A673 (cell line): ENCODE measurements around the gene ARHGEF4. TPM values are rescaled to one million over a fixed set of nuclear protein-coding genes. Genes with fewer than 3 reads are reported as not detected.

Experiments used
- BruUV-seq: library from RNA; stranded (reverse); fragments of 400-500 nt; replicated peaks from 2 replicates; lab custom pipeline; 2021; lab: Mats Ljungman, UMichigan
- CTCF ChIA-PET: fragments of 300-600 bp; sonication (Branson Sonifier 250); formaldehyde crosslinking; loops from one replicate; lab custom pipeline; 2022; ENCODE audit warnings: antibody characterized with exemption; lab: Charles Lee
- POLR2A ChIA-PET: fragments of 300-600 bp; sonication (Branson Sonifier 250); formaldehyde crosslinking; loops from one replicate; lab custom pipeline; 2022; ENCODE audit warnings: antibody characterized with exemption; ENCODE audit not compliant: low non-redundant PET; lab: Charles Lee
- DNase-seq: peaks from one replicate; pipeline ENCODE4 v3.0.0-alpha.2; 2015; ENCODE audit warnings: low spot score
- H3K27ac ChIP-seq: fragments of 200-600 bp; sonication (generic); 2 replicates; pipeline ENCODE4 v1.5.1; 2016; ENCODE audit warnings: mixed run types, low read depth, mild to moderate bottlenecking, mixed read lengths, antibody characterized with exemption, low read length; ENCODE audit not compliant: poor library complexity, severe bottlenecking
- H3K27me3 ChIP-seq: fragments of 200-600 bp; sonication (generic); replicated peaks from 2 replicates; pipeline ENCODE4 v1.6.1; 2017; ENCODE audit warnings: mixed run types, low read depth, mild to moderate bottlenecking, mixed read lengths, antibody characterized with exemption, low read length; ENCODE audit not compliant: insufficient read depth, poor library complexity
- H3K36me3 ChIP-seq: fragments of 200-600 bp; sonication (generic); 2 replicates; pipeline ENCODE4 v1.6.1; 2016; ENCODE audit warnings: mixed run types, mild to moderate bottlenecking, mixed read lengths, antibody characterized with exemption, low read length; ENCODE audit not compliant: insufficient read depth, poor library complexity, severe bottlenecking
- H3K4me1 ChIP-seq: fragments of 200-600 bp; sonication (generic); 2 replicates; pipeline ENCODE4 v1.6.1; 2017; ENCODE audit warnings: mixed run types, mild to moderate bottlenecking, mixed read lengths, antibody characterized with exemption, low read length; ENCODE audit not compliant: insufficient read depth, poor library complexity, severe bottlenecking
- H3K4me3 ChIP-seq: fragments of 200-600 bp; sonication (generic); 2 replicates; pipeline ENCODE4 v1.5.1; 2016; ENCODE audit warnings: low read depth, mixed run types, mild to moderate bottlenecking, mixed read lengths, low read length; ENCODE audit not compliant: poor library complexity, severe bottlenecking
- H3K9me3 ChIP-seq: fragments of 200-600 bp; sonication (generic); 2 replicates; pipeline ENCODE4 v1.6.1; 2016; ENCODE audit warnings: mixed run types, low read depth, mild to moderate bottlenecking, mixed read lengths, antibody characterized with exemption, low read length; ENCODE audit not compliant: poor library complexity, severe bottlenecking
- EZH2 ChIP-seq: fragments of 200-600 bp; sonication (generic); IDR thresholded peaks from 2 replicates; pipeline ENCODE4 v1.6.1; 2017; ENCODE audit warnings: borderline replicate concordance, low read depth, mild to moderate bottlenecking, mixed read lengths, antibody characterized with exemption, low read length; ENCODE audit not compliant: poor library complexity, severe bottlenecking
- intact Hi-C: fragments of 100-400 bp; cut with micrococcal nuclease; formaldehyde crosslinking; loops from one replicate; pipeline ENCODE4 v1.10.0; 2022; ENCODE audit not compliant: unreplicated experiment
- total RNA-seq: library from RNA; stranded (reverse); gene quantifications from 2 replicates; pipeline ENCODE4 v1.2.3, GENCODE V29; 2021
- TF ChIP-seq, protein P1 (sequence below): fragments of 300-800, 200-600 bp; sonication (generic); conservative IDR thresholded peaks from 2 replicates; pipeline ENCODE4 v1.5.1; 2017; ENCODE audit warnings: low read depth, mild to moderate bottlenecking, antibody characterized with exemption, low read length, moderate library complexity, mixed read lengths

ARHGEF4 gene
- total RNA-seq, 1 experiment from 2014 or later = 2.1 TPM

DNA sequence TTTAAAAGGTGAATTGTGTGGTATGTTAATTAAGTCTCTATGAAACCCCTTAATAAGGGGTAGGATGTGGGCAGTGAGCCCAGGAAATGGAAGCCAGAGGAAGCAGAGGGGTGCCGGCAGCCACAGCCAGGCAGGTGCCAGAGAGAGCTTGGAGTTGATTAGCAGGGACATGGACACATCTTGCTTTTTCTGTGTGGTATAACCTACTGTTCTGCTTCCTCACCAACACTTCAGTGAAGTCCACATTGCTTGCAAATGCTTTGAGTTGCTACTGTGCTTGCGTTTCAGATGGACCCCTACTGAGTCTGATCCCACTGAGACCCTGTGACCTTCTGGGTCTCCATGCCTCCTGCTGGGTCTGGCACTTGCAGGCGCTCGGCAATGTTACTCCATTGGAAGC, 30.3 kb upstream of the ARHGEF4 start:
- ChIA-PET POLR2A (no interaction called here), CTCF (no interaction called here)
- intact Hi-C loops = no loop called here
- Histone ChIP-seq H3K4me3 (no peak overlapping the region), H3K36me3 (no peaks in the 10 kb centered on the region), H3K4me1 (peaks cover 4% of the 10 kb centered on the region), H3K27ac (no peak overlapping the region), H3K27me3 (no peaks in the 10 kb centered on the region), H3K9me3 (no peaks in the 10 kb centered on the region)
- TF ChIP-seq EZH2 = no peak
- TF ChIP-seq, protein P1, sequence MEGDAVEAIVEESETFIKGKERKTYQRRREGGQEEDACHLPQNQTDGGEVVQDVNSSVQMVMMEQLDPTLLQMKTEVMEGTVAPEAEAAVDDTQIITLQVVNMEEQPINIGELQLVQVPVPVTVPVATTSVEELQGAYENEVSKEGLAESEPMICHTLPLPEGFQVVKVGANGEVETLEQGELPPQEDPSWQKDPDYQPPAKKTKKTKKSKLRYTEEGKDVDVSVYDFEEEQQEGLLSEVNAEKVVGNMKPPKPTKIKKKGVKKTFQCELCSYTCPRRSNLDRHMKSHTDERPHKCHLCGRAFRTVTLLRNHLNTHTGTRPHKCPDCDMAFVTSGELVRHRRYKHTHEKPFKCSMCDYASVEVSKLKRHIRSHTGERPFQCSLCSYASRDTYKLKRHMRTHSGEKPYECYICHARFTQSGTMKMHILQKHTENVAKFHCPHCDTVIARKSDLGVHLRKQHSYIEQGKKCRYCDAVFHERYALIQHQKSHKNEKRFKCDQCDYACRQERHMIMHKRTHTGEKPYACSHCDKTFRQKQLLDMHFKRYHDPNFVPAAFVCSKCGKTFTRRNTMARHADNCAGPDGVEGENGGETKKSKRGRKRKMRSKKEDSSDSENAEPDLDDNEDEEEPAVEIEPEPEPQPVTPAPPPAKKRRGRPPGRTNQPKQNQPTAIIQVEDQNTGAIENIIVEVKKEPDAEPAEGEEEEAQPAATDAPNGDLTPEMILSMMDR = no peak
- BruUV-seq = no TSS peak
- DNase-seq = no peak

DNA sequence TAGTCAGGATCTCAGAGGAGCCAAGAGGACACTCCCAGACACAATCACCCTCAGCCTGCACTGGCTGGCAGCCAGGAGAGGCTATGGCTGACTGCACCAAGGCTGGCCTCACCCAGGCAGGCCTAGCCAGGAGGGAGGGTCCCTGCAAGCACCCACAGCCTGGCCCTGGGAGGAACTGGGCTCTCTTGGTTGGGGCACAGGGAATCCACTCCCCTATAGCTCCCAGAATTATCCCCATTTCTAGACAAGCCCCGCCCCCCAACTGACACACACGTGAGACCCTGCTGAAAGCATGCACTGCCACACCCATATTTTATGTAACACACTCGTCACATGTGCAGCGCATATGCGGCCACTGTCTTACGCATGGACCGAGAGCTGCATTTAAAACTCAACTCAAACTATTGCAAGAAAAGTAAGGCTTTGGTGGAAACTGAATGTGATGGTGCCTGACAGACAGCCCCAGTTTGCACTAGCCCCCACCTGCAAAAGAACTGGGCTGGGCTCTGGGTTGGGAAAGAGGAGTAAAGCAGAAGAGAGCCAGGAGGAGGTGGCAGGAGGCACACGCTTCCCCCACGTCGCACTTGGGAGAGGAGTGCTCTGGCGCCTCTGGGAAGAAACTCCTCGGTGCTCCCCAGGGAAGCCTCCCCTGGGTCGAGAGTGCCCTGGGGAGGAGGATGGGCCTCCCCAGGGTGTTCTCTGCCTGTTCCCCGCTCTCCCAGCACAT, 28.9 kb upstream of the ARHGEF4 start:
- Histone ChIP-seq H3K9me3 (no peaks in the 10 kb centered on the region), H3K4me3 (no peak overlapping the region), H3K4me1 (peaks cover 4% of the 10 kb centered on the region), H3K27me3 (no peaks in the 10 kb centered on the region), H3K36me3 (no peaks in the 10 kb centered on the region), H3K27ac (no peak overlapping the region)
- no peak for DNase-seq
- ChIA-PET CTCF (no interaction called here), POLR2A (no interaction called here)
- no peak for TF ChIP-seq EZH2
- TF ChIP-seq, protein P1 = no peak
- intact Hi-C loops = no loop called here
- no TSS peak for BruUV-seq

DNA sequence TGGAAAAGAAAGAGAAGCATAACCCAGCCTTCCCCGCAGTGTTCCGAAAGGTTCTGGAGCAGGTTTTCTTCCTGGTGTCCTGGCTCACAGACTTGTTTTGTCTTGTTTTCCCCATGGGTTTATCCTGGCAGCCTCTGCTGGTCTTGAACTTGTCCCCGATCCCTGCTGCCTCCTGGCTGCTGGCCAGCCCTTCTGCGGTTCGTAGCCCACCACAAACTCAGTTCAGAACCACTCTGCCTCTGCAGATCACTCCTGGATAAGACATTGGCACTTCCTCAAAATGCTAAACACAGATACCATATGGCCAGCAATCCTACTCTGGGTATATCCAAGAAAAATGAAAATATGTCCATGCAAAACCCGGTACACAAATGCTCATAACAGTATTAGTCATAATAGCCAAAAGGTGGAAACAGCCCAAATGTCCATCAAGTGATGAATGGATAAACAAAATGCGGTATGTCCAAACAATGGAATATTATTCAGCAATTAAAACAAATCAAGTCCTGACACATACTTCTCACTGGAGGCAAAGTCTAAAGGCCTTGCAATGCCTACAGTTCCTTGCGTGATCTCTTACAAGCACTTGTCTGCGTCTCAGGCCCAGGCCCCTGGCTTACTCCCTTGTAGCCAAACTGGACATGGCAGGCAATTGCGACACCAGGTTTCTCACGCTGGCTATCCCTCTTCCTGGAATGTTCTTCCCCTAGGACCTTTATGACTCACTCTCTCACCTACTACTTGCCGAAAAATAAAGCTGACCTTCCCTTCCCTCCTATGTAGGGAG, 28.0 kb upstream of the ARHGEF4 start:
- ChIA-PET POLR2A (no interaction called here), CTCF (no interaction called here)
- no peaks in the 10 kb centered on the region for H3K9me3 ChIP-seq
- TF ChIP-seq, protein P1 = no peak
- no peak for TF ChIP-seq EZH2
- no peak overlapping the region for H3K4me3 ChIP-seq
- no peak for DNase-seq
- intact Hi-C loops = no loop called here
- no TSS peak for BruUV-seq
- H3K4me1 ChIP-seq = peaks cover 4% of the 10 kb centered on the region
- H3K27ac ChIP-seq = no peak overlapping the region
- no peaks in the 10 kb centered on the region for H3K27me3 ChIP-seq
- H3K36me3 ChIP-seq = no peaks in the 10 kb centered on the region
